ENCODE data around the gene PDCL3.

Gene PDCL3

GRCh38 chr2:100560216-100560830 is 2.5 kb upstream of the PDCL3 start:
- TF ChIP-seq ZBTB7A (IDR thresholded peaks at IDR 0.05; ENCODE audit: low read depth) (no peak), CEBPB (IDR thresholded peaks at IDR 0.05) (no peak), TEAD4 (IDR thresholded peaks at IDR 0.05) (no peak), EP300 (IDR thresholded peaks at IDR 0.05; ENCODE audit: borderline replicate concordance) (no peak), TCF12 (IDR thresholded peaks at IDR 0.05; ENCODE audit: low read depth) (no peak), TAF1 (IDR thresholded peaks at IDR 0.05; ENCODE audit: low read depth) (no peak), REST (IDR thresholded peaks at IDR 0.05; ENCODE audit: low read depth) (no peak), RAD21 (IDR thresholded peaks at IDR 0.05; ENCODE audit: low read depth) (no peak), YY1 (IDR thresholded peaks at IDR 0.05; ENCODE audit: low read depth) (no peak), FOXM1 (IDR thresholded peaks at IDR 0.05; ENCODE audit: borderline replicate concordance, low read depth) (no peak), NFIC (IDR thresholded peaks at IDR 0.05) (no peak), EGR1 (IDR thresholded peaks at IDR 0.05) (no peak), CREB1 (IDR thresholded peaks at IDR 0.05; ENCODE audit: low read depth) (no peak)
- TF ChIP-seq, protein P1, sequence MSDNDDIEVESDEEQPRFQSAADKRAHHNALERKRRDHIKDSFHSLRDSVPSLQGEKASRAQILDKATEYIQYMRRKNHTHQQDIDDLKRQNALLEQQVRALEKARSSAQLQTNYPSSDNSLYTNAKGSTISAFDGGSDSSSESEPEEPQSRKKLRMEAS (IDR thresholded peaks at IDR 0.05), result no peak

DNA sequence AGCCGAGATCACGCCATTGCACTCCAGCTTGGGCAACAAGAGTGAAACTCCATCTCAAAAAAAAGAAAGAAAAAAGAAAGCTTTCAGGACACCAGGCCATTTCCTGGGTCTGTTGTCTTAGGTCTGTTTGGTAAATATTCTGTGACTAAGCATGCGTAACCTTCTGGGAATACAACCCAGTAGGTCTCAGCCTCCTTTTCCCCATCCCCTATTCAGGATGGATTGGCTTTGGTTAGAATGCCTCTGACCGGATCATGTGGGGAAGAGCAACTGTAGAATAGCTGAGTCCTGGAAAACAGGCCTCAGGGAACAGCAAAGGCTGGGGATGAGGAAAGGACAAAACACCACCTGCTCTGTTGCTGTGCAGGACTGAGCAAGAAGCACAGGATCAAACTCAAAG is 1.6 kb upstream of the PDCL3 start:
- TF ChIP-seq YY1 (IDR thresholded peaks at IDR 0.05; ENCODE audit: low read depth), result no peak
- TF ChIP-seq EP300 (IDR thresholded peaks at IDR 0.05; ENCODE audit: borderline replicate concordance), result no peak
- no peak for TF ChIP-seq CREB1 (IDR thresholded peaks at IDR 0.05; ENCODE audit: low read depth)
- no peak for TF ChIP-seq CEBPB (IDR thresholded peaks at IDR 0.05)
- no peak for TF ChIP-seq RAD21 (IDR thresholded peaks at IDR 0.05; ENCODE audit: low read depth)
- no peak for TF ChIP-seq TCF12 (IDR thresholded peaks at IDR 0.05; ENCODE audit: low read depth)
- TF ChIP-seq TEAD4 (IDR thresholded peaks at IDR 0.05), result no peak
- no peak for TF ChIP-seq FOXM1 (IDR thresholded peaks at IDR 0.05; ENCODE audit: borderline replicate concordance, low read depth)
- TF ChIP-seq, protein P2, sequence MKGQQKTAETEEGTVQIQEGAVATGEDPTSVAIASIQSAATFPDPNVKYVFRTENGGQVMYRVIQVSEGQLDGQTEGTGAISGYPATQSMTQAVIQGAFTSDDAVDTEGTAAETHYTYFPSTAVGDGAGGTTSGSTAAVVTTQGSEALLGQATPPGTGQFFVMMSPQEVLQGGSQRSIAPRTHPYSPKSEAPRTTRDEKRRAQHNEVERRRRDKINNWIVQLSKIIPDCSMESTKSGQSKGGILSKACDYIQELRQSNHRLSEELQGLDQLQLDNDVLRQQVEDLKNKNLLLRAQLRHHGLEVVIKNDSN (IDR thresholded peaks at IDR 0.05), result no peak
- TF ChIP-seq ZBTB7A (IDR thresholded peaks at IDR 0.05; ENCODE audit: low read depth), result no peak
- no peak for TF ChIP-seq REST (IDR thresholded peaks at IDR 0.05; ENCODE audit: low read depth)
- TF ChIP-seq, protein P1 (IDR thresholded peaks at IDR 0.05), result no peak
- no peak for TF ChIP-seq TAF1 (IDR thresholded peaks at IDR 0.05; ENCODE audit: low read depth)
- no peak for TF ChIP-seq NFIC (IDR thresholded peaks at IDR 0.05)
- TF ChIP-seq EGR1 (IDR thresholded peaks at IDR 0.05), result no peak

DNA sequence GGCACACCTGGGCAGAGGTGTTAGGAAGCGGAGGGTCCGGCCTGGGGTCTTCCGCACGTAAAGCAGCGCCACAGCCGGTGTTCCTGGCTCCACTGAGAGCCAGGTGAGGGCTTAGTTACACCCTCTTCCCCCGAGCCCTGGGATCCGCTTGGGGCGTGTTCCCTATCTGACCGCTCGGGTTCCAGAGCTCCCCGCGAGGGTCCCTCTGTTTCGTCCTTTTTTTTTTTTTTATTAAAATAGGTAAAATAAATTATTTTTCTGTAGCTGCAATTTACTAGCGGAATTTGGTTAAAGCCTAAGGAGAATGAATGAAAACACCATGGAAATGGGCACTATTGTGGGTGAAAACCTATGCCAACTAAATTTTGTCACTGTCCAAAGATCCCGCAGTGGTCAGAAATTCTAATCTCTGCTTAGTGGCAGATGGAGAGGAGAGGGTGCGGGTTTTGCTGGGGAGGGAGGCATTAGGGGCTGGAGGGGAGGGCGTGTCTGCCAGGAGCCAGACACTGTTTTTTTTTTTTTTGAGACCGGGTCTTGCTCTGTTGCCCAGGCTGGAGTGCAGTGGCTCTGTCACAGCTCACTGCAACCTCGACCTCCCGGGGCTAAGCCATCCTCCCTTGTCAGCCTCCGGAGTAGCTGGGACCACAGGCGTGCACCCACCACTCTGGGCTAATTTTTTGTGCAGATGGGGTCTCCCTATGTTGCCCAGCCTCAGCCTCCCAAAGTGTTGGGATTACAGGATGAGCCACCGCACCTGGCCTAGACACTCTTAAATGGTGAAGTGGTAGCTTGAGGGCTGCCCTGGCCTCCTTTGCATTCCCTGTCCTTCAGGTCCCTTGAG is 834 bp downstream of the PDCL3 start:
- no peak for TF ChIP-seq CEBPB (IDR thresholded peaks at IDR 0.05)
- peak; percentile 59; the same call in 1 of the 2 replicates for TF ChIP-seq ZBTB7A (IDR thresholded peaks at IDR 0.05; ENCODE audit: low read depth)

DNA sequence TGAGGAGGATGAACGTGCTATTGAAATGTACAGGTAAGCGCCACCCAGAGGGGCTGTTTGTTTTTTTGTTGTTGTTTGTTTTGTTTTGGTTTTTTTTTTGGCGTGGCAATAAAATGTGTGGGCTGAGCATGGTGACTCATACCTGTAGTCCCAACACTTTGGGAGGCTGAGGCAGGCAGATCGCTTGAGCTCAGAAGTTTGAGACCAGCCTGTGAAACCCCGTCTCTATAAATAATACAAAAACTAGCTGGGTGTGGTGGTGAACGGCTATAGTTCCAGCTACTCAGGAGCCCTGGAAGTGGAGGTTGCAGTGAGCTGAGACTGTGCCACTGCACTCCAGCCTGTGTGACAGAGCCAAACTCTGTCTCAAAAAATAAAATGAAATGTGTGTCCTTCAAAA is 6.2 kb downstream of the PDCL3 start:
- TF ChIP-seq TAF1 (IDR thresholded peaks at IDR 0.05; ENCODE audit: low read depth) (no peak), EP300 (IDR thresholded peaks at IDR 0.05; ENCODE audit: borderline replicate concordance) (no peak), EGR1 (IDR thresholded peaks at IDR 0.05) (no peak), CREB1 (IDR thresholded peaks at IDR 0.05; ENCODE audit: low read depth) (no peak), FOXM1 (IDR thresholded peaks at IDR 0.05; ENCODE audit: borderline replicate concordance, low read depth) (no peak), REST (IDR thresholded peaks at IDR 0.05; ENCODE audit: low read depth) (no peak), ZBTB7A (IDR thresholded peaks at IDR 0.05; ENCODE audit: low read depth) (no peak), TCF12 (IDR thresholded peaks at IDR 0.05; ENCODE audit: low read depth) (no peak), RAD21 (IDR thresholded peaks at IDR 0.05; ENCODE audit: low read depth) (no peak), TEAD4 (IDR thresholded peaks at IDR 0.05) (no peak), CEBPB (IDR thresholded peaks at IDR 0.05) (no peak), YY1 (IDR thresholded peaks at IDR 0.05; ENCODE audit: low read depth) (no peak), NFIC (IDR thresholded peaks at IDR 0.05) (no peak)
- TF ChIP-seq, protein P1 (IDR thresholded peaks at IDR 0.05), result no peak
- TF ChIP-seq, protein P2 (IDR thresholded peaks at IDR 0.05), result no peak

Data from Ishikawa (cell line).